ENCODE measurements around the gene NEO1.

The NEO1 gene

DNA sequence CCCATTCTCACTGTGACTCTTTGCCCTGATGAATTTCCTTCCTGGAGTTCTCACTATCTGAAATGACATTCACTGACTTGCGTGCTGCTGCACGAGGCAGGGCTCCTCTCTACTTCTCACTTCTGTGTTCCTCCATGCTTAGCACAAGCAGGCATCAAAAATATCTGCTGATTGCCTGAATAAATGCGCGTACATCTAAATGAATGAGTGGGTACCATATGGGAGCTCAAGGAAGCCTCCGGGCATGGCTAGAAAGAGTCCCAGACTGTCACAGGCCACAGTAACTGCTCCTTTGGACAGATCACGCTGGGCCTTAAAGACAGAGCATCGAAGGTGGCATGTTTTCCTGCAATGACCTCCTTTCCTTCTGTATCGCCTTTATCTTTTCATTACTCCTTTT lies 284.9 kb downstream of the NEO1 start:
- no peak for TF ChIP-seq CTCF (IDR thresholded peaks at IDR 0.05; ENCODE audit: control insufficient read depth, extremely low read depth, insufficient read depth)
- H3K4me3 ChIP-seq (ENCODE audit: low read depth, low read length) = no peak overlapping the region
- no peak for DNase-seq (ENCODE audit: low read depth)

GRCh38 chr15:73338058-73338457 lies 285.8 kb downstream of the NEO1 start:
- no peak for DNase-seq (ENCODE audit: low read depth)
- no peak overlapping the region for H3K4me3 ChIP-seq (ENCODE audit: low read depth, low read length)
- TF ChIP-seq CTCF (IDR thresholded peaks at IDR 0.05; ENCODE audit: control insufficient read depth, extremely low read depth, insufficient read depth) = no peak

GRCh38 chr15:73338606-73339374 lies 286.5 kb downstream of the NEO1 start:
- no peak for DNase-seq (ENCODE audit: low read depth)
- no peak for TF ChIP-seq CTCF (IDR thresholded peaks at IDR 0.05; ENCODE audit: control insufficient read depth, extremely low read depth, insufficient read depth)
- H3K4me3 ChIP-seq (ENCODE audit: low read depth, low read length) = no peak overlapping the region

DNA sequence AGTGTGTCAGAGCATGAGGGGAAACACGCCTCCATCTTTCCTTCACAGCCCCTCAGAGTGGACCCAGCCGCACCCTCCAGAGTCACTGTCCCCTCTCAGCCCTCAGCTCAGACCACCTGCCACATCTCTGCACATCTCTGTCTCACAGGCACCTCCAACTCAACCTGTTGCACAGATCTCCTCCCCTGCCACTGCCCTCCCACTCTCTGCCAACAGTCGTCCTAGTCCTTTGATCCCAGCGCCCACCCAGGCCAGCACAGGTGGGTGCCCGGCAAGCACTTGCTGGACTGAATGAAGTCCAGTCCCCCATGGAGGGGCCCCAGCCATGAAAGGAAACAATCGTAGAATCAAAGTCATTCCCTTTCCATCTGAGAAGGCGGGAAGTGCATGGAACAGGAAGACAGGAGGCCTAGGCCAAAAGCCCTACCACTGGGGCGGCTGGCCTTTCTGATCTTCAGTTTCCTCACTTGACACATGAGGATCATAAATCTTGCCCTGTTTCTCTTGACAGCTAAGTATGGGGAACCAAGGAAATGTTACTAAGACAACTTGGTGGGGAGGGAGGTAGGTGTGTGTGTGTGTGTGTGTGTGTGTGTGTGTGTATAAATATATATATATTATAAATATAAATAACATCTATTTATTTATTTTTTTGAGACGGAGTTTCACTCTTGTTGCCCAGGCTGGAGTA lies 288.4 kb downstream of the NEO1 start:
- H3K4me3 ChIP-seq (ENCODE audit: low read depth, low read length) = no peak overlapping the region
- no peak for DNase-seq (ENCODE audit: low read depth)
- no peak for TF ChIP-seq CTCF (IDR thresholded peaks at IDR 0.05; ENCODE audit: control insufficient read depth, extremely low read depth, insufficient read depth)

GRCh38 chr15:73341886-73342600 lies 289.8 kb downstream of the NEO1 start:
- TF ChIP-seq CTCF (IDR thresholded peaks at IDR 0.05; ENCODE audit: control insufficient read depth, extremely low read depth, insufficient read depth) = no peak
- no peak for DNase-seq (ENCODE audit: low read depth)
- H3K4me3 ChIP-seq (ENCODE audit: low read depth, low read length) = no peak overlapping the region

GRCh38 chr15:73344056-73344455 lies 291.8 kb downstream of the NEO1 start:
- no peak overlapping the region for H3K4me3 ChIP-seq (ENCODE audit: low read depth, low read length)
- no peak for TF ChIP-seq CTCF (IDR thresholded peaks at IDR 0.05; ENCODE audit: control insufficient read depth, extremely low read depth, insufficient read depth)
- DNase-seq (ENCODE audit: low read depth) = no peak

All from LNCaP clone FGC (cell line).